ENCODE results near the gene CAVIN2. TPM values are rescaled to one million over a fixed set of nuclear protein-coding genes. Genes with fewer than 3 reads are reported as not detected.

Gene CAVIN2
- total and polyA plus RNA-seq, 2 donors (not counting 3 experiments of a cell fraction or from before 2014, with no cell fraction given), result 202 to 260 TPM

- Histone ChIP-seq H3K36me3 (ENCODE audit: control insufficient read depth in 2 of 2, extremely low read depth in 1 of 2, insufficient read depth in 2 of 2, low read length in 2 of 2) (no peaks in the 10 kb centered on the region), H3K4me1 (ENCODE audit: control insufficient read depth, extremely low read depth, insufficient read depth, low read length) (no peaks in the 10 kb centered on the region), H4K20me1 (replicated peaks; ENCODE audit: control insufficient read depth, extremely low read depth, insufficient read depth, low read length) (no peaks in the 10 kb centered on the region), H3K79me2 (ENCODE audit: control insufficient read depth, insufficient read depth, low read length) (no peaks in the 10 kb centered on the region), H3K4me2 (ENCODE audit: insufficient read depth, low read length) (no peak overlapping the region), H3K9me1 (replicated peaks; ENCODE audit: control insufficient read depth, extremely low read depth, insufficient read depth, low read length) (no peaks in the 10 kb centered on the region), H3K9me3 (replicated peaks; ENCODE audit: control insufficient read depth, insufficient read depth, low read length) (no peaks in the 10 kb centered on the region), H3K9ac (replicated peaks; ENCODE audit: extremely low read depth, insufficient read depth, low read length) (no peak overlapping the region), H3K27ac (ENCODE audit: insufficient read depth, low read depth, low read length) (no peak overlapping the region), H3K4me3 (replicated peaks in 1 of 3; ENCODE audit: insufficient read depth in 1 of 3, low read depth in 1 of 3, low read length in 3 of 3) (no peak overlapping the region), H3K27me3 (ENCODE audit: control insufficient read depth in 2 of 2, insufficient read depth in 2 of 2, low read length in 2 of 2) (peaks cover 11 to 31% of the 10 kb centered on the region in 2 experiments), H2AFZ (ENCODE audit: low read depth, low read length) (no peak overlapping the region)
- no TSS peak for BruUV-seq (replicated peaks)
- ChIA-PET POLR2A (no interaction called here), CTCF (no interaction called here)
- no peak for TF ChIP-seq GATA2 (IDR thresholded peaks at IDR 0.05; ENCODE audit: insufficient read depth, insufficient read length, low read depth, low read length)
- TF ChIP-seq MYC (IDR thresholded peaks at IDR 0.05; ENCODE audit: low read depth, low read length), result no peak
- TF ChIP-seq JUN (IDR thresholded peaks at IDR 0.05; ENCODE audit: borderline replicate concordance, insufficient read depth, insufficient read length, low read depth), result no peak
- no peak for TF ChIP-seq EZH2 (IDR thresholded peaks at IDR 0.05; ENCODE audit: borderline replicate concordance, low read depth, low read length, severe bottlenecking)
- no peak for TF ChIP-seq FOS (IDR thresholded peaks at IDR 0.05; ENCODE audit: borderline replicate concordance, insufficient read depth, low read length)
- TF ChIP-seq POLR2A (IDR thresholded peaks at IDR 0.05; ENCODE audit: low read depth, low read length), result no peak
- TF ChIP-seq POLR2AphosphoS5 (IDR thresholded peaks at IDR 0.05; ENCODE audit: insufficient read depth, low read depth, low read length), result no peak
- TF ChIP-seq, protein P1, sequence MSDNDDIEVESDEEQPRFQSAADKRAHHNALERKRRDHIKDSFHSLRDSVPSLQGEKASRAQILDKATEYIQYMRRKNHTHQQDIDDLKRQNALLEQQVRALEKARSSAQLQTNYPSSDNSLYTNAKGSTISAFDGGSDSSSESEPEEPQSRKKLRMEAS (IDR thresholded peaks at IDR 0.05; ENCODE audit: insufficient read depth, insufficient read length), result no peak
- no peak for TF ChIP-seq CTCF (IDR thresholded peaks at IDR 0.05; ENCODE audit: extremely low read depth in 1 of 2, insufficient read depth in 1 of 2, low read depth in 1 of 2, low read length in 2 of 2)
- FAIRE-seq (no peak), DNase-seq (ENCODE audit: low read depth, low spot score) (no peak)
- intact Hi-C loops (cut with micrococcal nuclease) (no loop called here), dilution Hi-C loops (cut with MboI; ENCODE audit: extremely low pct_ligation_motif_present, low sequenced_read_pairs) (no loop called here)
Observed at GRCh38 chr2:191790737-191791136, 56.2 kb downstream of the CAVIN2 start.
